Prostate gland (tissue), 2 donors: ENCODE data around the gene NT5DC4.

Experiments used
- POLR2AphosphoS5 ChIP-seq: sonication (generic); formaldehyde crosslinking; IDR thresholded peaks from one replicate; pipeline ENCODE4 v1.6.1; 2017; ENCODE audit warnings: antibody characterized with exemption
- TF ChIP-seq, protein P1 (sequence below), 4 experiments: fragments of 200-600 bp in 2 of 4; fragments of 450-650 bp in 2 of 4; sonication (generic) in 2 of 4; IDR thresholded peaks; 1 replicate in 3 of 4; 2 replicates in 1 of 4; pipeline ENCODE4 v1.5.1; 2016 to 2019; ENCODE audit warnings: antibody characterized with exemption in 4 of 4, mild to moderate bottlenecking in 2 of 4, moderate library complexity in 2 of 4

DNA sequence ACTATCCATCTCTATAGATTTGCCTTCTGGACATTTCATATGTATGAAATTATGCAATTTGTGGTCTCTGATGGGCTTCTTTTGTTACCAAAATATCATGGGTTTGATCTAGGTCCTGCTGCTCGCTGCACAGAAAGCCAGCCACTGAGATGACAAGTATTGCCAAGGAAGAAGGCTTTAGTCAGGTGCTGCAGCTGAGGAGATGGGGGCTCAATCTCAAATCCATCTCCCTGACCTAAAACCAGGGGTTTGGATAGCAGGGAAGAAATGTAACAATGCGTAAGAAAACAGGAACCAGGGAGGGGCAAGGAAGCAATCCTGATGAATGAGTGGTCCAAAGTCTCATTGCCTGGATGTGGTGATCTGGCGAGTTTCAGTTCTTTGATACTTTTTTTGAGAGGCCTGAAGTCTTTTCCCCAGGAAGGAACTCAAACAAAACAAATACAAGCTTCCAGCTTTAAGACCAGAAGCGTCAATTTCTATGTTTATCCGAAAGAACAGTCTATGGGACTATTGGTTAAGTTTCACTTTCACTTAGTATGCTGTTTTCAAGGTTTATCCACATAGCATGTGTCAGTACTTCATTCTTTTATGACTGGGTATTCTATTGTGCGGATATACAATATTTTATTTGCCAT, 47.0 kb downstream of the NT5DC4 start:
- TF ChIP-seq, protein P1, sequence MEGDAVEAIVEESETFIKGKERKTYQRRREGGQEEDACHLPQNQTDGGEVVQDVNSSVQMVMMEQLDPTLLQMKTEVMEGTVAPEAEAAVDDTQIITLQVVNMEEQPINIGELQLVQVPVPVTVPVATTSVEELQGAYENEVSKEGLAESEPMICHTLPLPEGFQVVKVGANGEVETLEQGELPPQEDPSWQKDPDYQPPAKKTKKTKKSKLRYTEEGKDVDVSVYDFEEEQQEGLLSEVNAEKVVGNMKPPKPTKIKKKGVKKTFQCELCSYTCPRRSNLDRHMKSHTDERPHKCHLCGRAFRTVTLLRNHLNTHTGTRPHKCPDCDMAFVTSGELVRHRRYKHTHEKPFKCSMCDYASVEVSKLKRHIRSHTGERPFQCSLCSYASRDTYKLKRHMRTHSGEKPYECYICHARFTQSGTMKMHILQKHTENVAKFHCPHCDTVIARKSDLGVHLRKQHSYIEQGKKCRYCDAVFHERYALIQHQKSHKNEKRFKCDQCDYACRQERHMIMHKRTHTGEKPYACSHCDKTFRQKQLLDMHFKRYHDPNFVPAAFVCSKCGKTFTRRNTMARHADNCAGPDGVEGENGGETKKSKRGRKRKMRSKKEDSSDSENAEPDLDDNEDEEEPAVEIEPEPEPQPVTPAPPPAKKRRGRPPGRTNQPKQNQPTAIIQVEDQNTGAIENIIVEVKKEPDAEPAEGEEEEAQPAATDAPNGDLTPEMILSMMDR (IDR thresholded peaks at IDR 0.05): no peak
- no peak for TF ChIP-seq POLR2AphosphoS5
